ENCODE measurements around the gene ARHGEF28. TPM values are rescaled to one million over a fixed set of nuclear protein-coding genes. Genes with fewer than 3 reads are reported as not detected.

ARHGEF28 gene
- total and polyA plus RNA-seq, 9 of the 15 experiments (the other 6 are each of a cell fraction or from before 2014, with no cell fraction given), result 0.27 TPM; not detected in 8

DNA sequence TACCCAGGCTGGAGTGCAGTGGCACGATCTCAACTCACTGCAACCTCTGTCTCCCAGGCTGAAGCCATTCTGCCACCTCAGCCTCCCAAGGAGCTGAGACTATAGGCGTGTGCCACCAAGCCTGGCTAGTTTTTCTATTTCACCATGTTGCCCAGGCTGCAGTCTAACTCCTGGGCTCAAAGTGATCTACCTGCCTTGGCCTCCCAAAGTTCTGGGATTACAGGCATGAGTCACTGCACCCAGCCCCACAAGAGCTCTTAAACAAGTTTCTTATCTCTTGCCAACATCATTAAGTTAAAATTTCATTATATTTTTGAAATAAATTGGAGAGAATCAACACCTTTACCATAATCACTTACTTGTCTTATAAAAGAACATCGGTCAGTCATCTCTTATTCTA, 280.3 kb downstream of the ARHGEF28 start:
- H3K9me3 ChIP-seq (replicated peaks; ENCODE audit: control insufficient read depth, insufficient read depth, low read depth, low read length), result no peaks in the 10 kb centered on the region
- intact Hi-C loops (cut with micrococcal nuclease), result no loop called here

More for the DNA sequence above, 280.3 kb downstream of the ARHGEF28 start:
- Histone ChIP-seq H3K27ac (ENCODE audit: extremely low read depth, low read depth, low read length) (no peak overlapping the region), H3K27me3 (ENCODE audit: control insufficient read depth in 2 of 2, insufficient read depth in 2 of 2, low read length in 2 of 2) (peaks cover 10 to 23% of the 10 kb centered on the region in 2 experiments), H3K36me3 (ENCODE audit: control insufficient read depth, insufficient read depth, low read length) (no peaks in the 10 kb centered on the region), H2AFZ (ENCODE audit: low read depth, low read length) (no peak overlapping the region), H3K4me1 (replicated peaks in 1 of 2; ENCODE audit: control insufficient read depth in 2 of 2, insufficient read depth in 2 of 2, low read length in 2 of 2) (peaks cover 0 to 5% of the 10 kb centered on the region in 2 experiments; a peak in 1 of 5 replicates), H4K20me1 (replicated peaks; ENCODE audit: control insufficient read depth, insufficient read depth, low read length) (no peaks in the 10 kb centered on the region), H3K4me2 (ENCODE audit: insufficient read depth, low read length) (no peak overlapping the region), H3K9me1 (ENCODE audit: control insufficient read depth, insufficient read depth, low read length) (no peaks in the 10 kb centered on the region), H3K9ac (ENCODE audit: insufficient read depth in 1 of 2, low read depth in 2 of 2, low read length in 2 of 2) (no peak overlapping the region), H3K79me2 (ENCODE audit: control insufficient read depth, insufficient read depth, low read length) (no peaks in the 10 kb centered on the region), H3K4me3 (no peak overlapping the region)
- FAIRE-seq, result no peak
- ATAC-seq, result no peak
- ChIA-PET CTCF (ENCODE audit: low intra/inter-chr PET ratio) (no interaction called here), POLR2A (interaction anchor here (0.6 kb wide), 1 partner anchor 1335 kb away, joined by 3 read pairs; no protein-coding TSS in a partner anchor)
- no TSS peak for BruUV-seq (replicated peaks)
- TF ChIP-seq, protein P1, sequence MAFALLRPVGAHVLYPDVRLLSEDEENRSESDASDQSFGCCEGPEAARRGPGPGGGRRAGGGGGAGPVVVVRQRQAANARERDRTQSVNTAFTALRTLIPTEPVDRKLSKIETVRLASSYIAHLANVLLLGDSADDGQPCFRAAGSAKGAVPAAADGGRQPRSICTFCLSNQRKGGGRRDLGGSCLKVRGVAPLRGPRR (CRISPR knock-in tag; IDR thresholded peaks at IDR 0.05), result no peak
- TF ChIP-seq KDM5B (IDR thresholded peaks at IDR 0.05; ENCODE audit: insufficient replicate concordance, low read depth, low read length) (no peak), RBM15 (IDR thresholded peaks at IDR 0.05; ENCODE audit: insufficient read depth, low read length) (no peak), TARDBP (IDR thresholded peaks at IDR 0.05) (no peak), RBM22 (IDR thresholded peaks at IDR 0.05; ENCODE audit: low read depth, low read length, poor library complexity, severe bottlenecking) (no peak), EHMT2 (IDR thresholded peaks at IDR 0.05) (no peak), POLR2B (IDR thresholded peaks at IDR 0.05; ENCODE audit: low read depth, partially characterized antibody) (no peak), RBFOX2 (IDR thresholded peaks at IDR 0.05; ENCODE audit: low read depth, low read length) (no peak), TRIM24 (IDR thresholded peaks at IDR 0.05) (no peak), ERF (CRISPR knock-in tag; IDR thresholded peaks at IDR 0.05) (no peak)
- TF ChIP-seq, protein P2, sequence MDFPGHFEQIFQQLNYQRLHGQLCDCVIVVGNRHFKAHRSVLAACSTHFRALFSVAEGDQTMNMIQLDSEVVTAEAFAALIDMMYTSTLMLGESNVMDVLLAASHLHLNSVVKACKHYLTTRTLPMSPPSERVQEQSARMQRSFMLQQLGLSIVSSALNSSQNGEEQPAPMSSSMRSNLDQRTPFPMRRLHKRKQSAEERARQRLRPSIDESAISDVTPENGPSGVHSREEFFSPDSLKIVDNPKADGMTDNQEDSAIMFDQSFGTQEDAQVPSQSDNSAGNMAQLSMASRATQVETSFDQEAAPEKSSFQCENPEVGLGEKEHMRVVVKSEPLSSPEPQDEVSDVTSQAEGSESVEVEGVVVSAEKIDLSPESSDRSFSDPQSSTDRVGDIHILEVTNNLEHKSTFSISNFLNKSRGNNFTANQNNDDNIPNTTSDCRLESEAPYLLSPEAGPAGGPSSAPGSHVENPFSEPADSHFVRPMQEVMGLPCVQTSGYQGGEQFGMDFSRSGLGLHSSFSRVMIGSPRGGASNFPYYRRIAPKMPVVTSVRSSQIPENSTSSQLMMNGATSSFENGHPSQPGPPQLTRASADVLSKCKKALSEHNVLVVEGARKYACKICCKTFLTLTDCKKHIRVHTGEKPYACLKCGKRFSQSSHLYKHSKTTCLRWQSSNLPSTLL (IDR thresholded peaks at IDR 0.05), result no peak
- TF ChIP-seq, protein P3, sequence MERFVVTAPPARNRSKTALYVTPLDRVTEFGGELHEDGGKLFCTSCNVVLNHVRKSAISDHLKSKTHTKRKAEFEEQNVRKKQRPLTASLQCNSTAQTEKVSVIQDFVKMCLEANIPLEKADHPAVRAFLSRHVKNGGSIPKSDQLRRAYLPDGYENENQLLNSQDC (CRISPR knock-in tag; IDR thresholded peaks at IDR 0.05), result no peak
- DNase-seq (ENCODE audit: extremely low read depth in 1 of 4, low spot score in 3 of 4), result no peak
- WGBS (ENCODE audit: insufficient coverage, low coverage, missing lambda C conversion rate), result 4% methylated on average over 3 of the region's 3 CpGs
- in situ Hi-C loops (cut with MboI), result loop anchor here (10.0 kb wide), 1 partner anchor 1009 kb away; no protein-coding TSS in a partner anchor
